Amniotic epithelial cell (primary cell): ENCODE measurements around the gene SYT12.
A peak's percentile ranks its signal among the peaks of the same experiment; 100 is the strongest.

Experiments used
- DNase-seq: peaks from one replicate; pipeline ENCODE4 v3.0.0-alpha.2; 2010; ENCODE audit warnings: low read depth

The SYT12 gene

DNA sequence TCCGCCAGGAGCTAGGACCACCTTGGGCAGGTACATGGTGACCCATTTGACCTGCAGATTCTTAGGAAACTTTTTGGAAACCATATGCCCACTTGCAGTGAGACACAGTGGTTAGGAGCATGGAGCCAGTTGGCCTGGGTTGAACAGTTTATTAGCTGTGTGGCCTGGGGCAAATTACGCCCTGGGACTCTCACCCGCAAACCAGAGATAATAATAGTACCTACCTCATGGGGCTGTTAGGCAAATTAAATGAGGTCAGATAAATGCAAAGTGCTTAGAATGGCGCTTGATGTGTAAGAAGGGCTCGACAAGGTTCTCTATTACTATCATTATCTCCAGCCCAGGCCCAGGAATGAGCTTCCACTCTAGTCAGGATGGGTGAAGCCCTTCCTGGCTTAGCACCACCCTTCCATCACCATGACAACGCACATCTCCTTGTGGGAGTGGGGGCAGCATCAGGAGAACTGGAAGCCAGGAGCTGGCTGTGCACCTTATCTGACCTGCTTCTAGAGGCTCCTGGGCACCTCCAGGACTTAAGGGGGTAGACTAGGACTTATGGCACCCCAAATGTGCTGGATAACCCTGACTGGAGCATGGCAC, 5.1 kb downstream of the SYT12 start:
- no peak for DNase-seq

- no peak for DNase-seq
These were observed 6.2 kb downstream of the SYT12 start for GRCh38 chr11:67029146-67029545.

- no peak for DNase-seq
These were observed 8.0 kb downstream of the SYT12 start for GRCh38 chr11:67030976-67031375.

- peak; percentile 32 for DNase-seq
These were observed 9.0 kb downstream of the SYT12 start for GRCh38 chr11:67031791-67032561.

DNA sequence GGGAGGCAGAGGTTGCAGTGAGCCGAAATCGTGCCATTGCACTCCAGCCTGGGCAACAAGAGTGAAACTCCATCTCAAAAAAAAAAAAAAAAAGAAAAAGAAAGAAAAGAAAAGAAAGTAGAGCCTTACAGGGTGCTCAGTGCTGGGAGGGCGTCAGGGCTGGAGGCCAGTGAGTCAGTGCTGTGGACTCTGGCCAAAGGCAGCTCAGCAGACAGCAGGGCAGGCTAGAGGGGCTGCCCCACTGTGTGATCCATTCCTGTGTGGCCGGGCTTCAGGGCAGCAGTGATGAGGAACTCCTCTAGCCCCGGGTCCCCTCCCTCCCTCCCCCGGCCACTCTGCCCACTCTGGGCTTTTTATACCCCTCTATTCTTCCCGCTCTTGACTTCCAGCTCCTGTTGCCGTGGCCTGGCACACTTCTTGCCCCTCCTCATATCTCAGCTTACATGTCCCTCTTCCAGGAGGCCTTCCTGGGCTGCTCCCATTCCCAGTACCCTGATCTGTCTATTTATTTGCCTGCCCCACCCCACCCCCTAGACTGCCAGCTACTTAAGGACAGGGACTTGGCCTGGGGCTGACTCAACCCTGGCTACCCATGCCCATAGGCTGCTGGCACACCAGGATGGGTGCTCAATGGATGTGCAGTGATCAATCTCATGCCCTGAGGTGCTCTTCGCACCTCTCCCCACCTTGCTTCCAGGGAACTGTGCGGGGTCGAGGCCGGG, 10.1 kb downstream of the SYT12 start:
- DNase-seq, result peak; percentile 79

DNA sequence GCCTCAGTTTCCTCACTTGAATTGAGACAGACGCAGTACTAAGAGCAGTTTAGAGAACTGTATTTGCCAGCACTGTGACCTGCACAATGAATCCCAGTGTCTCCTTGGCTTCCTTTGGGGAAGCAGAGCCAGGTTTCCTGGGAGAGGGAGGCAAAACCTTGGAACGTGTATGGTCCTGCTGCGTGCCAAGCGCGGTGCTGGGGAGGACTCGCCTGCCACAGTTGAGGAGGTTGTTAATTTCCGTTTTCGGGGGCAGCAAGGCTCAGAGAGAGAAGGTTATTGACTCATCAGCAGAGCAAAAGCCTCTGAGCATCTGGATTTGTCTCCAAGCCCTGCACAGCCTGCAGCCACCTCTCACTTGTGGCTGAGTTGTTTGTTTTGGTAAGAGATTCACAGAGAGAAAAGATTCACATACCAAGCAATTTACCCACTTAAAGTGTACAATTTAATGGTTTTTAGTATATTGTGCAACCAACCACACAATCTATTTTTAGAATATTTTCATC, 10.8 kb downstream of the SYT12 start:
- DNase-seq, result peak; percentile 91

- no peak for DNase-seq
These were observed 11.4 kb downstream of the SYT12 start for GRCh38 chr11:67034350-67034749.

DNA sequence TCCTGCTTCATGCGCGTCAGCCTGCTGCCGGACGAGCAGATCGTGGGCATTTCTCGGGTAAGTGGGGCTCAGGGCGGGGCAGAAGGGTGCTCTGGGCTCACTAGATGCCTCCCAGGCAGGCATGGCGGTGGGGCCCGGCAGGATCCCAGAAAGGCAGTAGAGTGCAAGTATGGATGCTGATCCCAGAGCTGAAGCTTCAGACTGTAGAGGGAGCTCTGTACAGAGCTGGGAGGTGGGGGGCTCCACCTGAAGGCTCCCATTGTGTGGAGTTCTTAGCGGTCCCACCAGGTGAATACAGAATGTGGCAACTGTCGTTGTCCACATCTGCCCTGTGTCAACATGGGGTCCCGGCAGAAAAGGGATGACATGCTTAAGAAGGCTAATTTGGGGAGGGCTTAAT, 17.2 kb downstream of the SYT12 start:
- no peak for DNase-seq

DNA sequence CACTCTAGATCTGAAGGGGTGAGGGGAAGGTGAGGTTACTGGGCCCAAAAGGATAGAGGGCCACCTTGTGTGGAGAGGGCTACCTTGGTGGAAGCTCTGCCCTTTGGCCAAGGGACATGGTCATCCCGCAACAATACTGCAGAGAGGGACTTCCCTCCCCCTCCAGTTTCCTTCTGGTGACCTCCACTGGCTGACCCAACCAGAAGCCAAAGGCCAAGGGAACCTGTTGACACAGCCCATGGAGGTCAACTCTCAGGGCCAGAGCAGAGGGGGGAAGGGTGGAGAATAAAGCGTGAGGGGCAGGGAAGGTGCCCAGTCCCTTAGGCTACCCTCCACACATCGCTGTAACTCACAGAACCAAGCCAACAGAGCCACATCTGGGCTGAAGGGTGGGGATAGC, 18.7 kb downstream of the SYT12 start:
- DNase-seq, result no peak

GRCh38 chr11:67043572-67044349, 20.8 kb downstream of the SYT12 start:
- DNase-seq, result no peak

- no peak for DNase-seq
These were observed 21.6 kb downstream of the SYT12 start for GRCh38 chr11:67044496-67044895.

DNA sequence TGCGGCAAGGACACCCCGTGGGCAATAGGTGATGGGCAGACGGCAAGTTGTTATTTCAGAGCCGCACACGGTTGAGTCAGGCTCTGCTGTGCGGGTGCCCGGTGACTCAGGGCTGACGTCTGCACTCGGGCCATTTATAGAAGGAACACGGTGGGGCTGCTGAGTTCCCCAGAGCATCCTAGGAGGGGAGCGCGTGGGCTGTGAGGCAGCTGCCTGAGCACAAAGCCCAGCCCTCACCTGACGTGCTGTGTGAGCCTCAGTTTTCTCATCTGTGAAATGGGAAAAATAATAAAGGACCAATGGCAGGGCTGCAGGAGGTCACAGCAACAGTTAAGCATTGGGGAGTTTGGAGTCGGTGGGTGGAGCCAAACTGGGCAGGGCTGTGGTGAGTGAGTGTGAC, 22.4 kb downstream of the SYT12 start:
- DNase-seq, result peak; percentile 88

- DNase-seq, result no peak
These were observed 25.7 kb downstream of the SYT12 start for GRCh38 chr11:67048515-67049130.

DNA sequence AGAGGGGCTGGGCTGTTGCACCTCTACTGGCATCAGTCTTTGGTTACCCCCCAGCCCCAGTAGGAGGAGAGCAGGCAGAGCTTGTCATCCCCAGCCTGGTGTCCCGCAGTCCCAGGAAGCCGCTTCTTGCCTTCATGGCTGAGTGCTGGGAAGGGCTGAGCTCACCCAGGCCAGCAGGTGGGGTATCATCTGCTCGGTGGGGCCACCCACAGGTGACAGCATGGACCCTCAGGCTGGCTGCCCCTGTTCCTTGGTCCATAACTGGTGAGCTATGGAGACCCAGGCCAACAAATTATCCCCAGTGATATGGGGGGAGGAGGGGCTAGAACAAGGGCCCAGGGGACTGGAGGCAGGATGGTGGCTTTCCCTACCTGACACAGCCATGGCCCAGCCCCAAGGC, 27.2 kb downstream of the SYT12 start:
- DNase-seq, result no peak

GRCh38 chr11:67051180-67051893, 28.4 kb downstream of the SYT12 start:
- no peak for DNase-seq

DNA sequence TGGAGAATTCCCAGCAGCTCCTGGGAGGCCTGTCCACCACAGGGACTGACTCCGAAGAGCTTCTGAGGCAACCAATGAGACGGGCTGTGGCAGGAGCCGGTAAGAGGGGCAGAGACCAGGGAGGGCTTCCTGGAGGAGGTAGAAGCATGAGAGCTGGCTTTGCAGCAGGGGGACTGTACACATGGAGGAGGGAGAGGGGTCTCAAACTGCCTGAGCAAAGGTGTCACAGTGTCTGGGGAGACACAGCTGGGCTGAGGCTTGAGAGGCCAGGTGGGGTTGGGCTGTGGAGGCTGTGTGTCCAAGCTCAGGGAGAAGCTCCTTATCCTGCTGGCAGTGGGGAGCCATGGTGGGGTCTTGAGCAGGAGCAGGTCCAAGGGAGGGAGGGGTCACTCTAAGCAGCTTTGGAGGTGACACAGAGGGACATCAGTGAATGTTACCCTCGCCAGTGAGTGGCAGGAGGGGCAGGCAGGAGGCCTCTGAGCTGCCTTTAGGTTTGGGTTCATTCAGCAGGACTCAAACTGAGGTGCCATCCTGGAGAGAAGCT, 29.1 kb downstream of the SYT12 start:
- DNase-seq, result no peak

- no peak for DNase-seq
These were observed 30.0 kb downstream of the SYT12 start for GRCh38 chr11:67052891-67053290.

- peak; percentile 54 for DNase-seq
These were observed 31.0 kb downstream of the SYT12 start for GRCh38 chr11:67053896-67054329.

GRCh38 chr11:67054346-67054835, 31.5 kb downstream of the SYT12 start:
- DNase-seq, result peak; percentile 88

GRCh38 chr11:67054836-67055523, 32.0 kb downstream of the SYT12 start:
- peak; percentile 95 for DNase-seq
